HG03565 (cell line): ENCODE results near the gene PIGN.

ENCODE experiments used
- ATAC-seq: cut with Tn5 transposase; IDR thresholded peaks from one replicate; pipeline ENCODE4 v1.9.1; 2021; ENCODE audit warnings: mild to moderate bottlenecking, moderate library complexity; ENCODE audit not compliant: unreplicated experiment

PIGN gene

DNA sequence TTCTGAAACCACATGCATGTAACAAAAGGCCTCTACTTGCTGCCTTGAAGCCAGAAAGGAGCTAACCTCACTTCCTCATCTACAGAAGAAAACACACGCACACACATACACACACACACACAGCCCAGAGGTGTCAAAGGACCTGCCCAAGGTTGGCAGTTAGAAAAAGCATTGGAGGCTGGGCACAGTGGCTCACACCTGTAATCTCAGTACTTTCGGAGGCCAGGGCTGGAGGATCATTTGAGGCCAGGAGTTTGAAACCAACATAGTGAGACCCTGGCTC is 168.2 kb downstream of the PIGN start:
- ATAC-seq, result no peak

DNA sequence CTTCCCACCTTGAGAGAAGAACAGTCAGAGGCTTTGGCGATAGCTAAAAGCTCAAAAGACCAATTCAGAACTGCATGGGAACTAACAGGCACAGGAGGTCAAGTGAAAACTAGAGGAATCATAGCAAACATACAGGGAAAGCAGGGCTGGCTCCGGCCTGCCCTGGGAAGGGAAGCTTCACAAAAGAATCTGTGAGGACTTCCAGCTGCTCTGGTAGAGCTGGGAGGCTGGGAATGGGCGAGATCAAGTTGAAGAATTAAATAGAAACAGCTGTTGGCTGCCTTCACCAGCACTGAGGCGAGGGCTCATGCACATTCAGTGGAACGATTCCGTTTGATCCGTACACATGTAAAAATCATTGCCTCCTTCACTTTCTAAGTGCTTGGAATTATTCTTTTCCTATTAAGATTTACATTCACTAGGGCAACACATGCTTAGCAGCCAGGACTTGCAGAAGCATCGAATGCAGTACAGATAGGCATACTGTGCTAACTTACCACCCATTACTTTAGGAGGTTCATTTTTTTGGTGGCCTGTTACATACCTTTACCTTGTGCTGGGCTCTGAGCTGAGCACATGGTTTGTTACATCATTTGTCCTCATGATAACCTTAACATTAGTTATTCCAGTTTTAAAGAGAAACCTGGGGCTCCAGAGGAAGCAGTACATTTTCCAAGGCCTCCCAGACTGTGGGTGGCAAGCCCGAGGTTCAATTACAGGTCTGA is 168.7 kb downstream of the PIGN start:
- ATAC-seq, result no peak

DNA sequence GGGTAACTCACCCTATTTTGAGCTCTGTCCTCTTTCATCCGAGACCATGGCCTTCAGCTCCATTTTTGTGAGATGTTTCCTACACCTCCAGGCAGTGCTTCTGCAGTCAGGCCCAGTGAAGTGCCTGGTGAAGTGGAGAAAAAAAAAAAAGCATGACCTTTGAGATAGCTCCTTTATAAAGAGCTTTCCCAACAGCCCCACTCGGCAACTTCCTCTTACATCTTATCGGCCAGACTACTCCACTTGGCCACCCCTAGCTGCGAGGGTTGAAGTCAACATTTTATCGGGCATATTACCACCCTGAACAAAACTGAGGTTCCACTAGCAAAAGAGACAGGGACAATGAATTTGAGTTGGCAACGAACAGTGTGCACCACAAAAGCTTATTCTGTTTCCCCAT is 169.2 kb downstream of the PIGN start:
- ATAC-seq, result no peak

DNA sequence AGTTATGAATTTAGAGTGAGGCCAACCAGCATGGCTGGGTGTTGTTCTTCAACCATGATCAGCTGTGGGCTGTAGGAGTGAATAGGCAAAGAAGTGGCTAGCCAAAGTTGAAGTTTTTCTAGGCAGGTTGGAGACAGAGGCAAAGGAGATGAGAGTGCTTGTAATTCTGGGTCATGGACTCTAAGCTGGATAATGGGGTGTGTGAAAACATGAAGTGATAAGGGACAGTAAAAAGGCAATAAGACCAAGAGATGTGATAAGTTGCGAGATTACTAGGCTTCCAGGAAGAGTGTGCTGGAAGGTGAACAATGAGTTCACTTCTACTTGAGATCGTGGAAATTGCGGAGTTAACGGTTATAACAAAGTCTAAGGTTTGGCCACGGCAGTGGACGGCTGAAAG is 175.4 kb downstream of the PIGN start:
- ATAC-seq, result no peak

DNA sequence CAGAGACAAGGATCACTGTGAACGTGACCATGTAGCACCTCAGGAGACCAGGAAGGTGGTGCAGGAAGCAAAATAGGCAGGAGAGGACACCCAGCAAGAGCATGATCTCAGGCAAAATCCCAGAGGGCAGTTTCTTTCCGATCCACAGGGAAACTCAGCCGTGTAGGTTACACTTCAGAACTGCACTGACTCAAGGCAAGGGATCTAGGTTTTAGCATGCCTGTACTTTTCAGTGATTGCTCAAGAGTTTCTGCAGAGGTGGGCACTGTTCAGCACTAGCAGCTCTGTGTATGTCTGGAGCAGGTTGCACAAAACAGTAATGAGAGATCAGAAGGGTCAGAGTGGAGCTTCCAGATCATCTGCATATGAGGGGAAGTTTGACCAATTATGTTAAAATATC is 177.3 kb downstream of the PIGN start:
- ATAC-seq, result no peak

DNA sequence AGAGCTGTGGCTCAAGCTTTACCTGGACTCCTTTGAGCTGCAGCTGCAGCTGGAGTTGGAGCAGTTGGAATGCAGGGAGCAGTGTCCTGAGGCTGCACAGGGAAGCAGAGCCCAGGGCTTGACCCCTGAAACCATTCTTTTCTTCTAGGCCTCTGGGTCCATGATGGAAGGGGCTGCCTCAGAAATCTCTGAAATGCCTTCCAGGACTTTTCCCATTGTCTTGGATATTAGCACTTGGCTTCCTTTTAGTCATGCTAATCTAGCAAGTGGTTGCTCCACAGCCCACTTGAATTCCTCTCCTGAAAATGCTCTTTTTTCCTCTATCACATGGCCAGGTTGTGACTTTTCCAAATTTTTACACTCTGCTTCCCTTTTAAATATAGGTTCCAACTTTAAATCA is 185.5 kb downstream of the PIGN start:
- ATAC-seq, result no peak

DNA sequence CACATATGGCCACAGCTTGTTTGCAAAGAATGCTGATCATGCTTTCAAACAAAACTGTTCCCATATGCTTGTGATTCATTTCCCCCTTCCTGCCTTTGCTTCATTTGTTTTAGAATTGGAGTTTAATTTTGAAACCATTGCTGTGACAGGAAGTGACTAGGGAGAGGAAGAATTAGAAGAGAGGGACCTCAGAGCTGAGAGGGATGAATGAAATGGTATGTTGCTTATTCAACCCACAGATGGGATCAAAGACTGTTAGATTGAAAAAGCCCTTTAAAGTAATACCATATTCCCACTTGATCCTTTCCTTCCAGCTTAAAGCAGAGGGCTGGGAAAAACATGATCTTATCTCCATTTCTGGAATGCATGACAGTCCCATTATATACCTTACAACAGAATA is 187.9 kb downstream of the PIGN start:
- ATAC-seq, result no peak

DNA sequence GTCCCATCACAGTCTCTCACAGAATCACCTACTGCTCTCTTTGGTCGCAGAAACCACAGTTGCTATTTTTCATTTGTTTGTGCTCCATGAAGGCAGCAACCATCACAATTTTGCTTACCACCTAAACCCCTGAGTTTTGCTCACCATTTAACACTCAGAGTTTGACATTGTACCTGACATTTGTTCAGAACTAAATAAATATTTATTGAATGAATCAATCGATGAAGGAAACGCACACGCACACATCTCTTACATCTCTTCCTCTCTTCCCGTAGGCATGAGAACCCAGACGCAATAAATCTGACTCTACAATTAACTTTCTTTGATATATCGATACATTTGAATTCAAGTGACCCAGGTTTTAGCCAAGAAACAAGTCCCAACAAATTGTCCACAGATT is 188.5 kb downstream of the PIGN start:
- ATAC-seq, result no peak

DNA sequence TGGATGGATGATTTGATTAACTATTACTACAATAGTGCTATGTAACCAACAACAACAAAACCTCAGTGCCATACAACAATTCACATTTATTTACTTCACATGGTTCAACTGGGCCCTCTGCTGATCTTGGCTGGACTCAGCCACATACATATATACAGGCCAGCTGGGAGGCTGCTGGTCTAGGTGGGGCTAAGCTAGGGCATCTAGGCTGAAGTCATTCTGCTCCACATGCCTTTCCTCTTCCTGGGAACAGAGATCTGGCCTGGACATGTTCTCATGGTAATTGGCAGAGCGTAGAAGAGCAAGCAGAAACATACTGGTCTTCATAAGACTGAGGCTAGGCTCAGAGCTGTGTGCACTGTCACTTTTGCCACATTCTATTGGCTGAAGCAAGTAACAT is 191.2 kb downstream of the PIGN start:
- ATAC-seq, result no peak

DNA sequence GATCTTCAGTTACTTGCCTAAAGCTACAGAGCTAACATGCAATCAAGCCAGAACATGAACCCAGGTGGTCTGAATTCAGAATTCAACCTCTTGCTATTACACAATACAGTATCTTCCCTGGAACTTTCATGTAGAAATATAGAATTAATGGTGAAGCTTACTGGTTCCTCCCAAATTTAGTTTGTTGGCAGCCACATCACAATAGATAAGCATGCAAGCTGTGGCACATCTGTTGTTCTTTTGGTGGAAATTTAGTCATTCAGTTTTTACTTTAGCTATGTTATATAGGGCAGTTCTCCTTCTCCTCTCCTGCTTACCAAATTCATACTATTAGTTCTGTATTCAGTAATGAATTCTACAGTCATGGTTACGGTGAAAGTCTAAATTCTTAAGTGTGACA is 193.0 kb downstream of the PIGN start:
- ATAC-seq, result no peak

DNA sequence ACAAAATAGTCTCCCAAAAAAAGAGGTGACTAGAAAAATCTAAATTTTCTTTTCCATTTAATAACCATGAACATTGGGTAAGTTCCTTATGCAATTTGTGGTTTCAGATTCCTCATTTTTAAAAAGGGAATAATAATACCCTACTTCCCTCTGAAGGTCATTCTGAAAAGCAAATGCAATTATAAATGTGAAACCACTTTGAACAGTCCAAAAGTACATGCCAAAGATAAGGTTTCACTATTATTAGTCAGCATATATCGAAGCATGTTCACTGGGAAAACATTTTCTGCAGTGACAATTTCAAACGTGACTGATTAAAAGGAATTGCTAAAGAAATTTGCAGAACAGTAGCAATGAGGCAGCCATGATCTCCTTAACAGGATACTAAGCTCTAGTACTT is 193.9 kb downstream of the PIGN start:
- peak; percentile 58 for ATAC-seq

DNA sequence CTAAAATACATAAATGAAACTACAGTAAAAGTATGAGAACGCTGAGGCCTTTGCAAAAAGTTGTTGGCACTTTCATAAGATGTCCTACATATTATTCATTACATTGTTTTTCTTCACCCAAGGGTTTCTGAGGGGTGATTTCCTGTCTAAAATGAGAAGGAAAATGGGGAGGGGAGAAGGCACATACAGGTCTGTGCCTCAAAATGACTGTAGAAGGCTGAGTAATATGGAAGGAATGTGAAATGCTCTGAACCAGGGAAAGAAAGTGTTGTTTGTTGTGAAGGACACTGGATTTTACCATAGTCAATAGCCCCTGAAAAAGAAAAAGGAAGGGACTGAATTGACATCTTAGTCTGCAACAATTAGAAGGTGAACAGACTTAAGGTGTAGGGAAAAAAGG is 194.6 kb downstream of the PIGN start:
- ATAC-seq, result no peak

DNA sequence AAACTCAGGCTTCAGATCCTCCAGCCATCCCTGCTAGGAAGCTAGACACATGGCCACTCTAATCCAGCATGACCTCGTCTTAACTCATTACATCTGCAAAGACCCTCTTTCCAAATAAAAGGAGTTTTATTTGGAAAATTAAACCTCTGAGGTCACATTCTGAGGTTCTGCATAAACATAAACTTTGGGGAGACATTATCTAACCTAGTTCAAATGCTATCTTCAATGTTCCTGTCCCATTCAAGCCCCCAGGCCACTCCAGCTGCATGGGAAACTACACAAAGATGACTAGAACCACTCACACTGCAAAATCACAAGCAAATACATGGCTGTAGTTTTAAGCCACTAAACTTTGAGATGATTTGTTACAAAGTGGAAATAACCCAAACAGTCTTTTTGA is 195.0 kb downstream of the PIGN start:
- no peak for ATAC-seq

DNA sequence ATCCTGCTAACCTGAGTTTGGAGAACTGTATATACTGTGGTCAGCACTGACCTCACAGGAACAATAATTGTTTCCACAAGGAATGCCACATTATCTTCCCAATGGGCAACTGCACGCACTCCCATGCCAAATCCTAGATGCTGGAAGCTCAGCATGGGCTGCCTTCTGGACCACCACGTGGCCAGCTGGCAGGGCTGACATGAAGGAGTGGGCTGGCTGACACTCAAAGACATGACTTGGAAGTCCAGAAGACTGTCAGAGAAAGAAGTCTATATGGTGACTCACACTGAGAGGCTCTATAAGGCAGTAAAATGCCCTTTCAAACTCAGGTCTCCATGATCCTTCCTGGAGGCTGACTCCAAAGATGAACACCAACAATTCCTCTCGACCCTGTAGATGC is 195.7 kb downstream of the PIGN start:
- ATAC-seq, result no peak
